NCI-H2029 treated with DMSO at 0.1 percent for 48 hours (cell line): ENCODE data around the gene MVP.

Experiments used
- DNase-seq: peaks from one replicate; lab custom pipeline; 2025; lab: John Stamatoyannopoulos, UW

Gene MVP

GRCh38 chr16:29804455-29805231 lies 15.6 kb upstream of the MVP start:
- peak; percentile 44 for DNase-seq

GRCh38 chr16:29805232-29806098 lies 14.8 kb upstream of the MVP start:
- DNase-seq = peak; percentile 91

GRCh38 chr16:29806099-29806579 lies 14.1 kb upstream of the MVP start, which contains the start of gene MAZ:
TSS of gene MAZ (plus strand) at chr16:29806529. CDS start at chr16:29806702, 173 bp downstream.
- DNase-seq = no peak

- DNase-seq = no peak
Measured at GRCh38 chr16:29806641-29807425, 13.4 kb upstream of the MVP start.

- DNase-seq = peak; percentile 60
Measured at GRCh38 chr16:29807426-29808218, 12.6 kb upstream of the MVP start.

- DNase-seq = no peak
Measured at GRCh38 chr16:29808219-29808900, 11.9 kb upstream of the MVP start.

- no peak for DNase-seq
Measured at GRCh38 chr16:29809031-29809747, 11.1 kb upstream of the MVP start.

- DNase-seq = no peak
Measured at GRCh38 chr16:29809850-29810698, 10.2 kb upstream of the MVP start.

GRCh38 chr16:29810699-29811169 lies 9.5 kb upstream of the MVP start:
- no peak for DNase-seq

- DNase-seq = peak; percentile 42
Measured at GRCh38 chr16:29811170-29811895, 8.9 kb upstream of the MVP start.

- DNase-seq = no peak
Measured at GRCh38 chr16:29811896-29812665, 8.2 kb upstream of the MVP start, which contains the start of gene PRRT2. TSS of gene PRRT2 (plus strand) at chr16:29812193. CDS start at chr16:29813055, 862 bp downstream.

GRCh38 chr16:29812754-29813643 lies 7.3 kb upstream of the MVP start:
- no peak for DNase-seq

GRCh38 chr16:29813644-29814562 lies 6.4 kb upstream of the MVP start:
- DNase-seq = no peak

GRCh38 chr16:29814592-29814991 lies 5.7 kb upstream of the MVP start:
- no peak for DNase-seq
